GM12878 (cell line): ENCODE measurements around the gene RPL9. TPM values are rescaled to one million over a fixed set of nuclear protein-coding genes. Genes with fewer than 3 reads are reported as not detected.

ENCODE experiments used
- ATAC-seq: fragments of 200-7000 bp; cut with Tn5 transposase; 3 replicates; pipeline ENCODE4 v1.9.1; 2020; ENCODE audit warnings: mild to moderate bottlenecking, moderate library complexity
- BruUV-seq: library from RNA; stranded (reverse); fragments of 400-500 nt; replicated peaks from 2 replicates; lab custom pipeline; 2021; lab: Mats Ljungman, UMichigan
- CTCF ChIA-PET: fragments of 300-600 bp; sonication (Branson Sonifier 250); formaldehyde crosslinking; extraction: SDS; loops from one replicate; lab custom pipeline; 2021; ENCODE audit warnings: inconsistent platforms; lab: Yijun Ruan, JAX
- POLR2A ChIA-PET: fragments of 350-600 bp; formaldehyde crosslinking; extraction: SDS; loops from one replicate; lab custom pipeline; 2021; ENCODE audit warnings: inconsistent platforms; lab: Charles Lee
- RAD21 ChIA-PET: fragments of 300-600 bp; sonication (Branson Sonifier 250); formaldehyde crosslinking; loops from one replicate; lab custom pipeline; 2023; ENCODE audit warnings: antibody characterized with exemption; ENCODE audit not compliant: unreplicated experiment; lab: Charles Lee
- SMC1A ChIA-PET: fragments of 300-600 bp; sonication (Branson Sonifier 250); formaldehyde crosslinking; loops from one replicate; lab custom pipeline; 2023; ENCODE audit not compliant: unreplicated experiment, uncharacterized antibody; lab: Charles Lee
- DNase-seq: peaks from one replicate; pipeline ENCODE4 v3.0.0-alpha.2; 2011; ENCODE audit warnings: low read depth, low spot score
- FAIRE-seq: peaks from 3 replicates; lab custom pipeline; 2011; peaks lifted over from hg19 to GRCh38; lab: Jason Lieb, UNC
- H2AFZ ChIP-seq: 2 replicates; pipeline ENCODE4 v1.6.0; 2011; ENCODE audit warnings: low read depth, low read length, control low read depth; ENCODE audit not compliant: control insufficient read depth
- H3K27ac ChIP-seq: 2 replicates; pipeline ENCODE4 v1.5.1; 2011; ENCODE audit warnings: control low read depth; ENCODE audit not compliant: control insufficient read depth, insufficient read depth
- H3K27me3 ChIP-seq, 2 experiments: replicated peaks in 1 of 2; 2 replicates each; pipeline versions ENCODE4 v1.6.0 to v1.6.1; 2011; ENCODE audit warnings: low read length in 1 of 2; ENCODE audit not compliant: control insufficient read depth in 2 of 2, insufficient read depth in 2 of 2
- H3K36me3 ChIP-seq, 2 experiments: 2 replicates each; pipeline ENCODE4 v1.5.1; 2011; ENCODE audit warnings: low read length in 1 of 2; ENCODE audit not compliant: control insufficient read depth in 2 of 2, insufficient read depth in 2 of 2
- H3K4me1 ChIP-seq: 2 replicates; pipeline ENCODE4 v1.6.1; 2011; ENCODE audit warnings: mild to moderate bottlenecking, low read length, moderate library complexity, mixed read lengths; ENCODE audit not compliant: control insufficient read depth, insufficient read depth
- H3K4me2 ChIP-seq: 2 replicates; pipeline ENCODE4 v1.6.0; 2011; ENCODE audit warnings: control low read depth; ENCODE audit not compliant: control insufficient read depth, insufficient read depth
- H3K4me3 ChIP-seq: fragments of 200-600 bp; sonication (generic); 2 replicates; pipeline ENCODE4 v1.5.1; 2016
- H3K79me2 ChIP-seq: 2 replicates; pipeline ENCODE4 v1.6.0; 2011; ENCODE audit warnings: low read length; ENCODE audit not compliant: control insufficient read depth, insufficient read depth
- H3K9ac ChIP-seq: 2 replicates; pipeline ENCODE4 v1.8.0; 2011; ENCODE audit warnings: low read length, control low read depth, mixed read lengths; ENCODE audit not compliant: control insufficient read depth, insufficient read depth
- H3K9me3 ChIP-seq: replicated peaks from 3 replicates; pipeline ENCODE4 v1.5.1; 2011; ENCODE audit warnings: mild to moderate bottlenecking, low read length; ENCODE audit not compliant: control insufficient read depth, insufficient read depth
- H4K20me1 ChIP-seq: 2 replicates; pipeline ENCODE4 v1.6.0; 2011; ENCODE audit not compliant: control insufficient read depth, insufficient read depth
- IKZF2 ChIP-seq, 2 experiments: fragments of 450-650 bp; IDR thresholded peaks; 2 replicates each; pipeline ENCODE4 v1.6.1; 2017; ENCODE audit warnings: mild to moderate bottlenecking in 2 of 2, moderate library complexity in 2 of 2
- KDM1A ChIP-seq: fragments of 200-600 bp; sonication (generic); IDR thresholded peaks from 2 replicates; pipeline ENCODE4 v1.6.1; 2016; ENCODE audit warnings: borderline replicate concordance
- LARP7 ChIP-seq: fragments of 450-650 bp; IDR thresholded peaks from 2 replicates; pipeline ENCODE4 v1.6.1; 2017; ENCODE audit warnings: mild to moderate bottlenecking
- MTA2 ChIP-seq: fragments of 450-650 bp; IDR thresholded peaks from 2 replicates; pipeline ENCODE4 v1.6.1; 2016; ENCODE audit warnings: low read depth, mild to moderate bottlenecking, moderate library complexity
- PAX8 ChIP-seq: fragments of 450-650 bp; IDR thresholded peaks from 2 replicates; pipeline ENCODE4 v1.6.1; 2017; ENCODE audit warnings: mild to moderate bottlenecking, moderate library complexity
- STAT1 ChIP-seq: fragments of 450-650 bp; conservative IDR thresholded peaks from 2 replicates; pipeline ENCODE4 v1.6.1; 2014; ENCODE audit warnings: antibody characterized with exemption, mild to moderate bottlenecking
- TARDBP ChIP-seq: IDR thresholded peaks from 2 replicates; pipeline ENCODE4 v1.6.1; 2016; ENCODE audit warnings: borderline replicate concordance
- TCF3 ChIP-seq: IDR thresholded peaks from 2 replicates; pipeline ENCODE4 v1.6.1; 2012; ENCODE audit warnings: low read depth, mild to moderate bottlenecking, low read length, borderline replicate concordance; ENCODE audit not compliant: insufficient read depth
- WGBS: methylation state at CpG from one replicate; pipeline ENCODE4 v1.1.6; 2016; ENCODE audit warnings: low lambda C conversion rate; ENCODE audit not compliant: insufficient replicate concordance, insufficient coverage; ENCODE audit errors: missing lambda C conversion rate; 5-methylcytosine and 5-hydroxymethylcytosine counted together
- in situ Hi-C: fragments of 300-500 bp; cut with MboI; formaldehyde crosslinking; loops from 9 replicates; pipeline ENCODE4 v1.14.3; 2018; ENCODE audit warnings: mixed read lengths
- intact Hi-C: fragments of 100-400 bp; cut with micrococcal nuclease; formaldehyde crosslinking; loops from one replicate; pipeline ENCODE4 v1.14.2; 2022; ENCODE audit not compliant: unreplicated experiment
- polyA plus RNA-seq, 11 experiments: library from polyadenylated mRNA; depleted of rRNA in 4 of 11; unstranded in 6 of 11; stranded (reverse) in 5 of 11; fragments of >200 nt; fragmentation: Nextera tagmentation in 4 of 11; fragmentation: Illumina TruSeq in 1 of 11; extraction: Ambion mirVana in 4 of 11; extraction: Trizol in 1 of 11; gene quantifications; 1 replicate in 1 of 11; 2 replicates in 10 of 11; pipeline versions ENCODE4 v1.2.1 to v1.2.3, GENCODE V29; 2011 to 2016; ENCODE audit warnings: inconsistent platforms in 2 of 11, missing spikeins in 2 of 11, low read depth in 1 of 11
- total RNA-seq, 4 experiments: library from RNA; depleted of rRNA in 3 of 4; stranded (reverse); fragments of >200 nt in 3 of 4; fragmentation: Illumina TruSeq in 1 of 4; extraction: Trizol in 1 of 4; gene quantifications; 2 replicates each; pipeline versions ENCODE4 v1.2.1 to v1.2.3, GENCODE V29; 2013 to 2021
- TF ChIP-seq, protein P1 (sequence below): IDR thresholded peaks from 2 replicates; pipeline ENCODE4 v1.6.1; 2011; ENCODE audit warnings: borderline replicate concordance, low read depth, mild to moderate bottlenecking, moderate library complexity, mixed read lengths, low read length; ENCODE audit not compliant: insufficient read depth; ENCODE audit errors: extremely low read length
- TF ChIP-seq, protein P2 (sequence below): fragments of 450-650 bp; formaldehyde crosslinking; IDR thresholded peaks from 2 replicates; pipeline ENCODE4 v1.4.0; 2020; ENCODE audit warnings: mild to moderate bottlenecking, moderate library complexity

RPL9 gene
- total and polyA plus RNA-seq, 10 of the 15 experiments (the other 5 are each of a cell fraction or from before 2014, with no cell fraction given): 1,006 to 4,767 (median 2,910) TPM

DNA sequence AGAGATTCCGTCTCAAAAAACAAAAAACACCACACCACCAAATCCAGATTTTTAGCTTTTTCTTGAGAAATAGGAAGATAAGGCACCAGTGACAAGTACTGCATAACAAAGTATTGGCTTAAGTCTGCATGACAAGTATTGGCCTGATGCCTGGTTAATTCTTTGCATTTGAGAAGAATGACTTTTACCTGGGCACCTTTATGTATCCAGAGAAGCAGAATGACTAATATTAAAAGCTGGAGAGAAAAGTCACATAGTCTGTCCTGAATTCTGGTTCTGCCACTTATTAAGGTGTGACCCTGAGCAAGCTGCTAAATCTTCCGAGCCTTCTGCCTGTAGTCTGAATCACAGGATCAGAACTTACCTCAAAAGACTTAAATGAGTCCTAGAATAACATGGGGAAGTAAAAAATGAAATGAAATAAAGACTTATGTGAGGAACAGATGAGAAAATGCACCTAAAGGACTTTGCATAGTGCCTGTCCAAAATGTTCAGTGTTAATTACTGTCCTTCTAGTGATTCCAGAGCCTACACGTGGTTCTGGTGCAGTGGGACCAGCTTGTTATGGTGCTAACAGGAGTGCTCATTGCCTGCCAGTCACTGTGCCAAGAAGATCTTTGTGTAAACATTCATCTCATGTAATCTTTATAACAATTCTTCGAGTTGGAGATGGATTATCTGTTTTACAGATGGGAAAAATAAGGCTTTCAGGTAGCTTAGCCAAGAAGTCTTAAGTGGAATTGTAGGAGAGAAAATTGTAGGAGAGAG is 36.9 kb upstream of the RPL9 start:
- no peak for ATAC-seq
- CTCF ChIA-PET: interaction anchor here (0.6 to 1.3 kb wide), 2 partner anchors 11 to 563 kb away, joined by 3 to 4 read pairs; no protein-coding TSS in a partner anchor
- BruUV-seq: no TSS peak
- POLR2A ChIA-PET: no interaction called here
- Histone ChIP-seq H3K9ac (no peak overlapping the region), H3K27ac (no peak overlapping the region), H3K27me3 (no peaks in the 10 kb centered on the region), H4K20me1 (no peaks in the 10 kb centered on the region), H3K79me2 (no peaks in the 10 kb centered on the region), H2AFZ (no peak overlapping the region), H3K4me1 (no peaks in the 10 kb centered on the region)
- no peak for DNase-seq
- intact Hi-C loops: no loop called here
- in situ Hi-C loops: no loop called here
- RAD21 ChIA-PET: no interaction called here
- WGBS: 96% methylated on average over 4 of the region's 4 CpGs
- TF ChIP-seq LARP7 (no peak), STAT1 (no peak), PAX8 (no peak), MTA2 (no peak), KDM1A (no peak), TARDBP (no peak), IKZF2 (IDR thresholded peaks at IDR 0.05) (no peak), TCF3 (no peak)
- TF ChIP-seq, protein P1, sequence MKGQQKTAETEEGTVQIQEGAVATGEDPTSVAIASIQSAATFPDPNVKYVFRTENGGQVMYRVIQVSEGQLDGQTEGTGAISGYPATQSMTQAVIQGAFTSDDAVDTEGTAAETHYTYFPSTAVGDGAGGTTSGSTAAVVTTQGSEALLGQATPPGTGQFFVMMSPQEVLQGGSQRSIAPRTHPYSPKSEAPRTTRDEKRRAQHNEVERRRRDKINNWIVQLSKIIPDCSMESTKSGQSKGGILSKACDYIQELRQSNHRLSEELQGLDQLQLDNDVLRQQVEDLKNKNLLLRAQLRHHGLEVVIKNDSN: no peak
- TF ChIP-seq, protein P2, sequence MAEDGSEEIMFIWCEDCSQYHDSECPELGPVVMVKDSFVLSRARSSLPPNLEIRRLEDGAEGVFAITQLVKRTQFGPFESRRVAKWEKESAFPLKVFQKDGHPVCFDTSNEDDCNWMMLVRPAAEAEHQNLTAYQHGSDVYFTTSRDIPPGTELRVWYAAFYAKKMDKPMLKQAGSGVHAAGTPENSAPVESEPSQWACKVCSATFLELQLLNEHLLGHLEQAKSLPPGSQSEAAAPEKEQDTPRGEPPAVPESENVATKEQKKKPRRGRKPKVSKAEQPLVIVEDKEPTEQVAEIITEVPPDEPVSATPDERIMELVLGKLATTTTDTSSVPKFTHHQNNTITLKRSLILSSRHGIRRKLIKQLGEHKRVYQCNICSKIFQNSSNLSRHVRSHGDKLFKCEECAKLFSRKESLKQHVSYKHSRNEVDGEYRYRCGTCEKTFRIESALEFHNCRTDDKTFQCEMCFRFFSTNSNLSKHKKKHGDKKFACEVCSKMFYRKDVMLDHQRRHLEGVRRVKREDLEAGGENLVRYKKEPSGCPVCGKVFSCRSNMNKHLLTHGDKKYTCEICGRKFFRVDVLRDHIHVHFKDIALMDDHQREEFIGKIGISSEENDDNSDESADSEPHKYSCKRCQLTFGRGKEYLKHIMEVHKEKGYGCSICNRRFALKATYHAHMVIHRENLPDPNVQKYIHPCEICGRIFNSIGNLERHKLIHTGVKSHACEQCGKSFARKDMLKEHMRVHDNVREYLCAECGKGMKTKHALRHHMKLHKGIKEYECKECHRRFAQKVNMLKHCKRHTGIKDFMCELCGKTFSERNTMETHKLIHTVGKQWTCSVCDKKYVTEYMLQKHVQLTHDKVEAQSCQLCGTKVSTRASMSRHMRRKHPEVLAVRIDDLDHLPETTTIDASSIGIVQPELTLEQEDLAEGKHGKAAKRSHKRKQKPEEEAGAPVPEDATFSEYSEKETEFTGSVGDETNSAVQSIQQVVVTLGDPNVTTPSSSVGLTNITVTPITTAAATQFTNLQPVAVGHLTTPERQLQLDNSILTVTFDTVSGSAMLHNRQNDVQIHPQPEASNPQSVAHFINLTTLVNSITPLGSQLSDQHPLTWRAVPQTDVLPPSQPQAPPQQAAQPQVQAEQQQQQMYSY (CRISPR knock-in tag): no peak
- TF ChIP-seq, all 136 proteins: peak for 0
- FAIRE-seq: no peak
- Histone ChIP-seq H3K4me2 (no peak overlapping the region), H3K36me3 (no peaks in the 10 kb centered on the region), H3K4me3 (no peak overlapping the region), H3K9me3 (no peaks in the 10 kb centered on the region)
- SMC1A ChIA-PET: interaction anchor here (1.3 kb wide), 1 partner anchor 26 kb away, joined by 3 read pairs; no protein-coding TSS in a partner anchor
